NOMO-1 treated with DMSO at 0.1 percent for 48 hours (cell line): ENCODE results near the gene TTC8.
"Not testable (repeated sequence)": the region's sequence is repeated elsewhere in the genome, so short reads cannot be mapped to it uniquely, and the experiment has no call there.

Experiments
- DNase-seq: peaks from one replicate; lab custom pipeline; 2025; ENCODE audit not compliant: unreplicated experiment; lab: John Stamatoyannopoulos, UW

Gene TTC8

GRCh38 chr14:88824314-88825077, at the start of gene TTC8:
Gene TTC8, plus strand, starts transcription at chr14:88824651. Its CDS starts 57 bp downstream, at chr14:88824708.
- peak; percentile 90 for DNase-seq

GRCh38 chr14:88775532-88775931, 48.9 kb upstream of the TTC8 start:
- no peak for DNase-seq

GRCh38 chr14:88785911-88786310, 38.5 kb upstream of the TTC8 start:
- DNase-seq = no peak

GRCh38 chr14:88786715-88787114, 37.7 kb upstream of the TTC8 start:
- DNase-seq = no peak

- not testable (repeated sequence) for DNase-seq
Measured at GRCh38 chr14:88789573-88789972, 34.9 kb upstream of the TTC8 start.

GRCh38 chr14:88790501-88791251, 33.8 kb upstream of the TTC8 start:
- no peak for DNase-seq

GRCh38 chr14:88791252-88791621, 33.2 kb upstream of the TTC8 start:
- DNase-seq = no peak

- no peak for DNase-seq
Measured at GRCh38 chr14:88791629-88792472, 32.6 kb upstream of the TTC8 start.

- peak; percentile 82 for DNase-seq
Measured at GRCh38 chr14:88792473-88793258, 31.8 kb upstream of the TTC8 start, which contains the start of gene EML5. Gene EML5, minus strand, starts transcription at chr14:88792953. Its CDS starts 450 bp downstream, at chr14:88792503.

GRCh38 chr14:88793259-88793625, 31.2 kb upstream of the TTC8 start:
- DNase-seq = no peak

GRCh38 chr14:88798156-88798555, 26.3 kb upstream of the TTC8 start:
- DNase-seq = no peak

GRCh38 chr14:88799522-88799921, 24.9 kb upstream of the TTC8 start:
- no peak for DNase-seq

GRCh38 chr14:88802596-88802995, 21.9 kb upstream of the TTC8 start:
- DNase-seq = no peak

GRCh38 chr14:88804035-88804434, 20.4 kb upstream of the TTC8 start:
- DNase-seq = no peak

GRCh38 chr14:88804477-88804876, 20.0 kb upstream of the TTC8 start:
- no peak for DNase-seq

GRCh38 chr14:88808359-88808758, 16.1 kb upstream of the TTC8 start:
- DNase-seq = no peak

- no peak for DNase-seq
Measured at GRCh38 chr14:88815980-88816379, 8.5 kb upstream of the TTC8 start.

GRCh38 chr14:88818018-88818417, 6.4 kb upstream of the TTC8 start:
- DNase-seq = no peak

GRCh38 chr14:88819674-88820073, 4.8 kb upstream of the TTC8 start:
- DNase-seq = not testable (repeated sequence)

- no peak for DNase-seq
Measured at GRCh38 chr14:88821378-88821777, 3.1 kb upstream of the TTC8 start.

- no peak for DNase-seq
Measured at GRCh38 chr14:88821888-88822287, 2.6 kb upstream of the TTC8 start.
